GM12873 (cell line): Measurements from ENCODE around the gene DNM2.

Experiments used
- CTCF ChIP-seq: IDR thresholded peaks from 2 replicates; pipeline ENCODE4 v1.5.1; 2012; ENCODE audit warnings: low read depth, mild to moderate bottlenecking, moderate library complexity, low read length, control low read depth; ENCODE audit not compliant: insufficient read depth; ENCODE audit errors: missing control alignments

The DNM2 gene

GRCh38 chr19:10864538-10864899 is 146.6 kb downstream of the DNM2 start:
- peak; percentile 94 for TF ChIP-seq CTCF

- TF ChIP-seq CTCF: no peak
Measured at GRCh38 chr19:10866495-10866894, 148.6 kb downstream of the DNM2 start.

- no peak for TF ChIP-seq CTCF
Measured at GRCh38 chr19:10868872-10869547, 151.1 kb downstream of the DNM2 start.

- TF ChIP-seq CTCF: no peak
Measured at GRCh38 chr19:10870501-10870954, 152.6 kb downstream of the DNM2 start.

GRCh38 chr19:10870955-10871603 is 153.2 kb downstream of the DNM2 start, which contains the start of gene CARM1:
Gene CARM1, plus strand, starts transcription at chr19:10871553. Its CDS starts 150 bp downstream, at chr19:10871703.
- TF ChIP-seq CTCF: peak; percentile 63

- TF ChIP-seq CTCF: peak; percentile 34
Measured at GRCh38 chr19:10871711-10872545, 154.0 kb downstream of the DNM2 start.
